Measurements from ENCODE around the gene RRM2.
A peak's percentile ranks its signal among the peaks of the same experiment; 100 is the strongest.

RRM2 gene

DNA sequence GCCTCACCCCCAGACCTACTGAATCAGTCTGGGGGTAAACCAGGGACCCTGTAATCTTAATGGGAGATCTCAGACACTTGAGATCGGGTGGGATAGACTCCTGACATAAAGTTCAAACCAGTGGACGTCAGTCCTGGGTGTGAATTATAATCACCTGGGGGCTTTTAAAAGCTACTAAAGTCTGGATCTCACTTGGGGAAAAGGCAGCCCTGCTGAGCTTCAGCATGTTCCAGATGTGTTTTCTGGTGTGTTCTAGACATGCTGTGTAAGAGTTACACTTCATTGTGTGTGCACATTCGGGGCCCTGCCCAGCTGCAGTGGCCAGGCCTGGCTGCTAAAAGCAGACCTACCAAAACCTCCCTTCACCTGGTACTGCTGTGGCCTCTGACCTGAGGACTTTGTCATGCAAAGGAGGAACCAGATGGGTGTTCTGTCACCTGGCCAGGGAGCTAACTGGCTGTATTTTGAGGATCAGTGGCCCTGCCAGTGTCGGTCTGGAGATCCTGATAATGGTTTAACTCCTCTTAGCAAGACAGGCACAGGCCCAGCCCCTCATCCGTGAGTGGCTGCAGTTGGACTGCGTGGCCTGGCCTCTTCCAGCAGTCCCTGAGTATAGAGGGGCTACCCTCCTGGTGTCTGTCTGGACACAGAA, 10.6 kb downstream of the RRM2 start:
- Histone ChIP-seq H3K79me2 (ENCODE audit: insufficient read depth, low read length) (peaks cover 97% of the 10 kb centered on the region), H3K4me1 (ENCODE audit: insufficient read depth, low read length) (peaks cover 49% of the 10 kb centered on the region), H3K36me3 (ENCODE audit: insufficient read depth, low read length) (peaks cover 93% of the 10 kb centered on the region), H4K20me1 (ENCODE audit: insufficient read depth, low read length) (peaks cover 88% of the 10 kb centered on the region), H3K27ac (ENCODE audit: low read length) (no peak overlapping the region), H3K4me3 (ENCODE audit: low read depth in 1 of 2, low read length in 2 of 2) (no peak overlapping the region), H3K9me3 (ENCODE audit: insufficient read depth, low read length, severe bottlenecking) (no peaks in the 10 kb centered on the region), H3K4me2 (ENCODE audit: insufficient read depth, low read length) (peak overlapping the region; percentile 16; the same call in 1 of the 2 replicates), H2AFZ (ENCODE audit: low read depth, low read length) (no peak overlapping the region), H3K27me3 (ENCODE audit: insufficient read depth, low read length, poor library complexity) (no peaks in the 10 kb centered on the region), H3K9ac (ENCODE audit: low read depth, low read length) (no peak overlapping the region)
- ATAC-seq (ENCODE audit: insufficient read depth, low read depth) (no peak), DNase-seq (no peak)
- TF ChIP-seq EZH2 (IDR thresholded peaks at IDR 0.05; ENCODE audit: borderline replicate concordance, low read depth, low read length, severe bottlenecking) = no peak
- TF ChIP-seq CTCF (IDR thresholded peaks at IDR 0.05; ENCODE audit: borderline replicate concordance, extremely low read depth, low read length, poor library complexity, severe bottlenecking) = no peak

DNA sequence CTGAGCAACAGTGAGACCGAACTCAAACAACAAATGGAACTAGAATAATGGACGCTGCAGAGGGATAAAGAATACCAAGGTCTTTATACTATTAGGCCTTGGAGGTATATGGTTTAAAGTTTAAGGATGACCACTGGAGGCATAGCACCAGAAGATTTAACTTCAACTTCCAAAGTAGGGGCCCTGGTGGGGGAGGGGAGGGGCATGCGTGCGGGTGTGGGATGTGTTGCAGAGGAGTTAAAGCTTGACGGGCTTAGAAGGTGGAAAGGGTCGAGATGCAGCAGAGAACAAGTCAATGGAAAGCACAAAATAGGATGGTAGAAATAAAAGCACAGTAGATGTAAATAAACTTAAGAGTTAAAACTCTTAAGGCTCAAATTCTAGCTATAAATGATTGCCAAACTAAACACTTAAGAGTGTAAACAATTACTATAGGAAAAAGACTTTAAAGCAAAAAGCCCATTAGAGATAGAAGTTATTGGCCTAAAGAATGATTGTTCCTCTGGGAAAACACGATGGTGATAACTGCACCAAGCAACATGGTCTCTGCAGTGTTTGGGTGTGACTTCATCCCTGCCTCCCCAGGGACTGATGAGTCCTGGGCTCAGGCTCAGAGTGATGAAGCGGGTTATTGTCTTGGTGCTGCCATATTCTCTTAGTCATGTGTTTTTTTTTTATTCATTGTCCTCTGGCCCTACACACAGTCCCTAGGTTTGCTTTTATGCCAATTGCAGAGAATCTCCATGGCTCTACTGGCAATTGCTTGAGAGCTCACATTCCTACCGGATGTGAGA, 13.0 kb downstream of the RRM2 start:
- Histone ChIP-seq H3K4me1 (ENCODE audit: insufficient read depth, low read length) (peaks cover 42% of the 10 kb centered on the region), H2AFZ (ENCODE audit: low read depth, low read length) (no peak overlapping the region), H3K27ac (ENCODE audit: low read length) (no peak overlapping the region), H3K36me3 (ENCODE audit: insufficient read depth, low read length) (peaks cover 84% of the 10 kb centered on the region), H4K20me1 (ENCODE audit: insufficient read depth, low read length) (peaks cover 83% of the 10 kb centered on the region), H3K9me3 (ENCODE audit: insufficient read depth, low read length, severe bottlenecking) (no peaks in the 10 kb centered on the region), H3K4me3 (ENCODE audit: low read depth in 1 of 2, low read length in 2 of 2) (no peak overlapping the region), H3K4me2 (ENCODE audit: insufficient read depth, low read length) (no peak overlapping the region), H3K27me3 (ENCODE audit: insufficient read depth, low read length, poor library complexity) (no peaks in the 10 kb centered on the region), H3K79me2 (ENCODE audit: insufficient read depth, low read length) (peaks cover 91% of the 10 kb centered on the region), H3K9ac (ENCODE audit: low read depth, low read length) (no peak overlapping the region)
- ATAC-seq (ENCODE audit: insufficient read depth, low read depth) = peak; percentile 8; the same call in 2 of the 3 replicates
- DNase-seq = no peak
- TF ChIP-seq CTCF (IDR thresholded peaks at IDR 0.05; ENCODE audit: borderline replicate concordance, extremely low read depth, low read length, poor library complexity, severe bottlenecking) (no peak), EZH2 (IDR thresholded peaks at IDR 0.05; ENCODE audit: borderline replicate concordance, low read depth, low read length, severe bottlenecking) (no peak)

- ATAC-seq (ENCODE audit: insufficient read depth, low read depth) = peak; percentile 20
These were observed 13.8 kb downstream of the RRM2 start for GRCh38 chr2:10136101-10136934.

More at GRCh38 chr2:10136101-10136934, 13.8 kb downstream of the RRM2 start:
- peaks cover 84% of the 10 kb centered on the region for H3K36me3 ChIP-seq (ENCODE audit: insufficient read depth, low read length)
- peaks cover 91% of the 10 kb centered on the region for H3K79me2 ChIP-seq (ENCODE audit: insufficient read depth, low read length)
- no peak for TF ChIP-seq CTCF (IDR thresholded peaks at IDR 0.05; ENCODE audit: borderline replicate concordance, extremely low read depth, low read length, poor library complexity, severe bottlenecking)
- no peak for TF ChIP-seq EZH2 (IDR thresholded peaks at IDR 0.05; ENCODE audit: borderline replicate concordance, low read depth, low read length, severe bottlenecking)
- no peak overlapping the region for H3K4me2 ChIP-seq (ENCODE audit: insufficient read depth, low read length)
- H2AFZ ChIP-seq (ENCODE audit: low read depth, low read length) = no peak overlapping the region
- H3K4me1 ChIP-seq (ENCODE audit: insufficient read depth, low read length) = peaks cover 46% of the 10 kb centered on the region
- no peak overlapping the region for H3K27ac ChIP-seq (ENCODE audit: low read length)
- no peak overlapping the region for H3K9ac ChIP-seq (ENCODE audit: low read depth, low read length)
- peaks cover 84% of the 10 kb centered on the region for H4K20me1 ChIP-seq (ENCODE audit: insufficient read depth, low read length)
- no peak overlapping the region for H3K4me3 ChIP-seq (ENCODE audit: low read depth in 1 of 2, low read length in 2 of 2)
- no peaks in the 10 kb centered on the region for H3K27me3 ChIP-seq (ENCODE audit: insufficient read depth, low read length, poor library complexity)
- no peak for DNase-seq
- H3K9me3 ChIP-seq (ENCODE audit: insufficient read depth, low read length, severe bottlenecking) = no peaks in the 10 kb centered on the region
